Activated naive CD4-positive, alpha-beta T cell treated with anti-CD3 and anti-CD28 coated beads for 36 hours (primary cell): ENCODE results near the gene C1orf159. TPM values are rescaled to one million over a fixed set of nuclear protein-coding genes. Genes with fewer than 3 reads are reported as not detected.

Source experiments
- CTCF ChIA-PET: fragments of 350-600 bp; sonication (Branson Sonifier 250); formaldehyde crosslinking; loops from one replicate; lab custom pipeline; 2021; ENCODE audit warnings: antibody characterized with exemption; lab: Charles Lee
- DNase-seq: peaks from one replicate; pipeline ENCODE4 v3.0.0-alpha.2; 2020
- H3K27ac Mint-ChIP-seq: one replicate; pipeline ENCODE4 v1.8.0; 2021; ENCODE audit warnings: mild to moderate bottlenecking, mixed read lengths
- H3K27me3 Mint-ChIP-seq: one replicate; pipeline ENCODE4 v1.8.0; 2021; ENCODE audit warnings: low read depth, mixed read lengths
- H3K36me3 Mint-ChIP-seq: one replicate; pipeline ENCODE4 v1.8.0; 2021; ENCODE audit warnings: low read depth, mixed read lengths
- H3K4me1 Mint-ChIP-seq: one replicate; pipeline ENCODE4 v1.8.0; 2021; ENCODE audit warnings: low read depth, mixed read lengths
- H3K4me3 Mint-ChIP-seq: one replicate; pipeline ENCODE4 v1.8.0; 2021; ENCODE audit warnings: mild to moderate bottlenecking, moderate library complexity, mixed read lengths
- H3K9me3 Mint-ChIP-seq: one replicate; pipeline ENCODE4 v1.8.0; 2021; ENCODE audit warnings: mixed read lengths
- intact Hi-C: fragments of 100-400 bp; cut with micrococcal nuclease; formaldehyde crosslinking; loops from one replicate; pipeline ENCODE4 v1.15.1; 2023
- total RNA-seq, 2 experiments: library from RNA; stranded (reverse); gene quantifications; one replicate each; pipeline ENCODE4 v1.2.3, GENCODE V29; 2021

Gene C1orf159
- total RNA-seq, 2 experiments from 2014 or later, result 14.9 to 18.6 TPM

GRCh38 chr1:1075148-1075935 is 40.5 kb downstream of the C1orf159 start:
- Mint-ChIP-seq H3K27me3 (peaks cover 7% of the 10 kb centered on the region), H3K4me3 (no peak overlapping the region), H3K36me3 (no peaks in the 10 kb centered on the region), H3K4me1 (peaks cover 7% of the 10 kb centered on the region), H3K9me3 (no peaks in the 10 kb centered on the region), H3K27ac (no peak overlapping the region)
- CTCF ChIA-PET, result interaction anchor here (1.1 kb wide), 1 partner anchor 47 kb away, joined by 3 read pairs; no protein-coding TSS in a partner anchor
- no peak for DNase-seq
- intact Hi-C loops, result no loop called here

- peaks cover 10% of the 10 kb centered on the region for H3K27me3 Mint-ChIP-seq
- CTCF ChIA-PET, result interaction anchor here (1.1 kb wide), 1 partner anchor 48 kb away, joined by 3 read pairs; no protein-coding TSS in a partner anchor
- no peak for DNase-seq
- intact Hi-C loops, result no loop called here
- no peak overlapping the region for H3K4me3 Mint-ChIP-seq
- H3K9me3 Mint-ChIP-seq, result no peaks in the 10 kb centered on the region
- no peaks in the 10 kb centered on the region for H3K36me3 Mint-ChIP-seq
- H3K4me1 Mint-ChIP-seq, result peaks cover 4% of the 10 kb centered on the region
- no peak overlapping the region for H3K27ac Mint-ChIP-seq
These were observed 41.2 kb downstream of the C1orf159 start for GRCh38 chr1:1074631-1075147.

DNA sequence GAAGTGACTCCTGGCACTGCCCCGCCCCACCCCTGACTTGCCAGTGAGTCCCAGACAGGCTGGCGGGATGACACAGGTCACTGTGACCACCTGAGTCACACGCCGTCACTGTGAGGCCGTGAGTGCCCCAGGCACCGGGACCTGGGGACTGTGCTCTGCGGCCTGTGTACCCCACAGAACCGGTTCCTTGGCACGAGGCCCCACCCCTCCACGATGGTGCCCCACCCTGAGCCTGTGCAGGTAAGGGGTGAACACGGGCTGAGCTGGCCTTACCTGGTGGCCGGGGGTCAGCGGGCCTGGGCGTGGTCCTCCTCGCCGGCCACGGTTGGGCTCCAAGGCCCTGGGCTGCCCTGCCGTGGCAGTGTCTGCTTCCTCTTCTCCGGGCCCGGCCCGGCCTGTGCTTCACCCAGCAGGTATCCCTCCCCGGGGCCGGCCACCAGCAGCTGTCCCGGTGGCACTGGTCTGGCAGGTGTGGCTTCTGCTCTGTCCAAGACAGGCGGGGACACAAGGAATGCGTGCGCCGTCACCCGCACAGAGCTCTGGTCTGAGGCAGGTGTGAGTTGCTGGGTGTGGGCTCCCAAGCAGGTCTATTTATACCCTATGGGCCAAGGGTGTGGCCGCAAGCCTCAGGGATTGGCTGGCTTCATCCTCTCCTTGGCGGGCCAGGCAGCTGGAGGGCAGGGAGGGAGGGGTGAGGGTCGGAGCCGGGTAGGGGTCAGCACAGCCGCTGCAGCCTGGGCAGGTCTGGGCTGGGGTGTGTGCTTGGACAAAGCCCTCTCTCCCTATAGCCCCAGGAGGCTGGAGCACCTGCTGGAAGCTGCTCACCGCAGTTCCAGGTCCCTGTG is 41.9 kb downstream of the C1orf159 start, which contains the start of gene RNF223:
TSS of gene RNF223 (minus strand) at position 564 of the 845 bp plus-strand sequence. CDS start 1,740 bp downstream, outside the sequence.
- H3K4me1 Mint-ChIP-seq, result no peaks in the 10 kb centered on the region
- no peak within 1 kb of the TSS for H3K27ac Mint-ChIP-seq
- H3K4me3 Mint-ChIP-seq, result no peak within 1 kb of the TSS
- CTCF ChIA-PET, result interaction anchor here (1.1 kb wide), 1 partner anchor 48 kb away, joined by 3 read pairs; no protein-coding TSS in a partner anchor
- no peak for DNase-seq
- no peaks in the 10 kb centered on the region for H3K9me3 Mint-ChIP-seq
- intact Hi-C loops, result no loop called here
- peaks cover 10% of the 10 kb centered on the region for H3K27me3 Mint-ChIP-seq
- no peaks in the 10 kb centered on the region for H3K36me3 Mint-ChIP-seq

GRCh38 chr1:1072849-1073742 is 42.8 kb downstream of the C1orf159 start:
- intact Hi-C loops, result no loop called here
- no peak overlapping the region for H3K27ac Mint-ChIP-seq
- H3K4me3 Mint-ChIP-seq, result no peak overlapping the region
- no peak for DNase-seq
- H3K36me3 Mint-ChIP-seq, result peaks cover 2% of the 10 kb centered on the region
- peaks cover 10% of the 10 kb centered on the region for H3K27me3 Mint-ChIP-seq
- H3K9me3 Mint-ChIP-seq, result no peaks in the 10 kb centered on the region
- H3K4me1 Mint-ChIP-seq, result peaks cover under 1% of the 10 kb centered on the region
- CTCF ChIA-PET, result no interaction called here

- peaks cover 2% of the 10 kb centered on the region for H3K36me3 Mint-ChIP-seq
- no peak overlapping the region for H3K27ac Mint-ChIP-seq
- peaks cover 10% of the 10 kb centered on the region for H3K27me3 Mint-ChIP-seq
- peaks cover 2% of the 10 kb centered on the region for H3K4me1 Mint-ChIP-seq
- no peak overlapping the region for H3K4me3 Mint-ChIP-seq
- intact Hi-C loops, result no loop called here
- no peaks in the 10 kb centered on the region for H3K9me3 Mint-ChIP-seq
- CTCF ChIA-PET, result no interaction called here
- no peak for DNase-seq
These were observed 43.5 kb downstream of the C1orf159 start for GRCh38 chr1:1072299-1072848.

- peaks cover 2% of the 10 kb centered on the region for H3K36me3 Mint-ChIP-seq
- no peak overlapping the region for H3K4me3 Mint-ChIP-seq
- CTCF ChIA-PET, result no interaction called here
These were observed 44.2 kb downstream of the C1orf159 start for GRCh38 chr1:1071486-1072298.

GRCh38 chr1:1069711-1070676 is 45.9 kb downstream of the C1orf159 start:
- Mint-ChIP-seq H3K4me3 (peak overlapping the region; percentile 29), H3K27ac (no peak overlapping the region), H3K27me3 (peaks cover 10% of the 10 kb centered on the region), H3K9me3 (no peaks in the 10 kb centered on the region), H3K36me3 (peaks cover 2% of the 10 kb centered on the region), H3K4me1 (peaks cover 16% of the 10 kb centered on the region)
- CTCF ChIA-PET, result no interaction called here
- intact Hi-C loops, result no loop called here
- no peak for DNase-seq

More at GRCh38 chr1:1071486-1072298, 44.2 kb downstream of the C1orf159 start:
- no peak for DNase-seq
- Mint-ChIP-seq H3K27ac (no peak overlapping the region), H3K27me3 (peaks cover 10% of the 10 kb centered on the region), H3K9me3 (no peaks in the 10 kb centered on the region), H3K4me1 (peaks cover 5% of the 10 kb centered on the region)
- intact Hi-C loops, result no loop called here

DNA sequence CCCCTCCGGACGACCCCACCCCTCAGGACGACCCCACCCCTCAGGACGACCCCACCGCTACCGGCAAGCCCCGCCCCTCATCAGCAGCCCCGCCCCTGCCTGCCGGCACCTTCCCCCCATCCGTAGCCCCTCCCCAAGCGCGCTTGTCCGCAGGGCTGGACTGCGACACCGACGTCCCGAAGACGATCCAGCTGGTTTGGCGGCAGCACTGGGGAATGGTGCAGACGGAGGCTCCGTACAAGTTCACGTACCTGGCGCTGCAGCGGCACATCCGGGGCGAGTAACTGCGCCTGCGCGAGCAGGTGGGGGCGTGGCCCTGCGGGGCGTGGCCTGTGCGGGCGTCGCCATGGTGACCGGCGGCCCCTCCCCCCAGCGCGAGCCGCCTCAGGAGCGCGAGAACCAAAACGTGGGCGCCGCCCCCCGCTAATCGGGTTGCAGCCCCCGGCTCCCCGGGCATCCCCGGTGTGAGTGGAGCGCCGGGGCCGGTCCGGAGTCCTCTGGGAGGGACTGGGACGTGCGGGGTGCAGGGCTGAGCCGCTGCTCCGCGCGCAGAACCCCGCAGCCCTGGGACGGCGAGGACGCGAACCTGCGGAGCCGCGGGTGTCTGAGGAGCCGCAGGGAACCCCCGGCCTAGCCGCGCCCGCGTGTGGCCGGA is 46.7 kb downstream of the C1orf159 start:
- peaks cover 7% of the 10 kb centered on the region for H3K27me3 Mint-ChIP-seq
- H3K27ac Mint-ChIP-seq, result no peak overlapping the region
- H3K9me3 Mint-ChIP-seq, result no peaks in the 10 kb centered on the region
- CTCF ChIA-PET, result no interaction called here
- intact Hi-C loops, result no loop called here
- peak overlapping the region; percentile 76 for H3K4me3 Mint-ChIP-seq
- H3K4me1 Mint-ChIP-seq, result peaks cover 19% of the 10 kb centered on the region
- peaks cover 2% of the 10 kb centered on the region for H3K36me3 Mint-ChIP-seq
- DNase-seq, result peak; percentile 91

DNA sequence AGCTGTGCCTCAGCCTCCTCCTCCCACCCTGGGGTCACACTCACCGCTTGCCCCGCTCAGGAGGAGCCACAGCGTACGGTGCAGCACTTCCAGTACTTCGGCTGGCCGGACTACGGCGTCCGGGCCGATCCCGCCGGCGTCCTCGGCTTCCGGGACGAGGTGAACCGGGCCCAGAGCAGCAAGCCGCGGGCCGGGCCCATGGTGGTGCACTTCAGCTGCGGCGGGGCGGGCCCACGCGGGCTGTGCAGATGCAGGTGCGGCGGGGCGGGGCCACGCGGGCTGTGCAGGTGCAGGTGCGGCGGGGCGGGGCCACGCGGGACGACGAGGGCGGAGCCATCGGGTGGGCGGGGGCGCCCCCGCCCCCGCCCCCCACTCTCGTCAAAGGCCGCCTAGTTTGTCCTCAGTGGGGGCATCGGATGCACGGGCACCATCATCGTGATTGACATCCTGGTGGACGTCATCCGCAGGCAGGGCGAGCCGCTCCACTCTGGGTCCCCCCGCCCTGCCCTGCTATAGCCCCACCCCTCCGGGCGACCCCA is 47.3 kb downstream of the C1orf159 start:
- intact Hi-C loops, result no loop called here
- CTCF ChIA-PET, result no interaction called here
- no peaks in the 10 kb centered on the region for H3K9me3 Mint-ChIP-seq
- DNase-seq, result no peak
- H3K36me3 Mint-ChIP-seq, result peaks cover 2% of the 10 kb centered on the region
- H3K27me3 Mint-ChIP-seq, result peaks cover 7% of the 10 kb centered on the region
- no peak overlapping the region for H3K27ac Mint-ChIP-seq
- H3K4me3 Mint-ChIP-seq, result peak overlapping the region; percentile 76
- H3K4me1 Mint-ChIP-seq, result peaks cover 20% of the 10 kb centered on the region
